PC-3 (cell line): ENCODE measurements around the gene STK36. TPM values are rescaled to one million over a fixed set of nuclear protein-coding genes. Genes with fewer than 3 reads are reported as not detected.

Experiments
- ATAC-seq: fragments of 200-7000 bp; cut with Tn5 transposase; 2 replicates; pipeline ENCODE4 v1.9.1; 2020; ENCODE audit warnings: mild to moderate bottlenecking, moderate library complexity
- BruUV-seq: library from RNA; stranded (reverse); fragments of 400-500 nt; replicated peaks from 2 replicates; lab custom pipeline; 2021; lab: Mats Ljungman, UMichigan
- CTCF ChIA-PET: fragments of 300-600 bp; sonication (Branson Sonifier 250); formaldehyde crosslinking; loops from one replicate; lab custom pipeline; 2022; ENCODE audit warnings: antibody characterized with exemption; lab: Charles Lee
- POLR2A ChIA-PET: fragments of 300-600 bp; sonication (Branson Sonifier 250); formaldehyde crosslinking; loops from one replicate; lab custom pipeline; 2022; ENCODE audit warnings: antibody characterized with exemption; ENCODE audit not compliant: unreplicated experiment; lab: Charles Lee
- DNase-seq: peaks from one replicate; pipeline ENCODE4 v3.0.0-alpha.2; 2015
- H2AFZ ChIP-seq: fragments of 300-600 bp; sonication (generic); 2 replicates; pipeline ENCODE4 v1.6.0; 2016; ENCODE audit warnings: antibody characterized with exemption, low read length
- H3F3A ChIP-seq: fragments of 300-600 bp; sonication (generic); one replicate; pipeline ENCODE4 v1.6.0; 2017; ENCODE audit warnings: antibody characterized with exemption, low read length, control low read depth, mild to moderate bottlenecking; ENCODE audit not compliant: unreplicated experiment
- H3K27ac ChIP-seq: fragments of 300-600 bp; sonication (generic); 2 replicates; pipeline ENCODE4 v1.5.1; 2016; ENCODE audit warnings: mild to moderate bottlenecking, low read length
- H3K27me3 ChIP-seq: fragments of 300-600 bp; sonication (generic); 2 replicates; pipeline ENCODE4 v1.6.1; 2016; ENCODE audit warnings: low read length, mixed read lengths
- H3K36me3 ChIP-seq: fragments of 300-600 bp; sonication (generic); 2 replicates; pipeline ENCODE4 v1.6.1; 2016; ENCODE audit warnings: low read depth, mixed run types, low read length, mixed read lengths
- H3K4me1 ChIP-seq: fragments of 300-600 bp; sonication (generic); 2 replicates; pipeline ENCODE4 v1.5.1; 2016; ENCODE audit warnings: low read length; ENCODE audit not compliant: insufficient read depth
- H3K4me2 ChIP-seq: fragments of 300-600 bp; sonication (generic); 2 replicates; pipeline ENCODE4 v1.6.0; 2016; ENCODE audit warnings: low read length
- H3K4me3 ChIP-seq: fragments of 300-600 bp; sonication (generic); 2 replicates; pipeline ENCODE4 v1.5.1; 2016; ENCODE audit warnings: mild to moderate bottlenecking, low read length, mixed read lengths
- H3K79me2 ChIP-seq: fragments of 300-600 bp; sonication (generic); 2 replicates; pipeline ENCODE4 v1.6.1; 2017; ENCODE audit warnings: low read length, mixed read lengths
- H3K9ac ChIP-seq: fragments of 300-600 bp; sonication (generic); 2 replicates; pipeline ENCODE4 v1.6.0; 2016; ENCODE audit warnings: mild to moderate bottlenecking, low read length
- H3K9me2 ChIP-seq: fragments of 300-600 bp; sonication (generic); replicated peaks from 2 replicates; pipeline ENCODE4 v1.6.1; 2016; ENCODE audit warnings: mixed run types, low read length, mixed read lengths
- H3K9me3 ChIP-seq: fragments of 300-600 bp; sonication (generic); 2 replicates; pipeline ENCODE4 v1.6.1; 2016; ENCODE audit warnings: low read length, mixed read lengths
- H4K20me1 ChIP-seq: fragments of 300-600 bp; sonication (generic); 2 replicates; pipeline ENCODE4 v1.6.1; 2016; ENCODE audit warnings: low read length, mixed read lengths
- CTCF ChIP-seq: fragments of 300-600 bp; sonication (generic); conservative IDR thresholded peaks from 2 replicates; pipeline ENCODE4 v1.5.1; 2017; ENCODE audit warnings: antibody characterized with exemption, low read depth, mild to moderate bottlenecking, low read length
- EZH2 ChIP-seq: fragments of 300-600 bp; sonication (generic); IDR thresholded peaks from one replicate; pipeline ENCODE4 v1.6.1; 2017; ENCODE audit warnings: antibody characterized with exemption, mild to moderate bottlenecking, low read length; ENCODE audit not compliant: unreplicated experiment
- EZH2phosphoT487 ChIP-seq: fragments of 300-600 bp; sonication (generic); IDR thresholded peaks from 2 replicates; pipeline ENCODE4 v1.6.1; 2018; ENCODE audit warnings: mild to moderate bottlenecking, antibody characterized with exemption, low read length, borderline replicate concordance
- intact Hi-C: fragments of 100-400 bp; cut with micrococcal nuclease; formaldehyde crosslinking; loops from 2 replicates; pipeline ENCODE4 v1.9.0; 2023
- total RNA-seq: library from RNA; depleted of rRNA; stranded (reverse); fragments of >200 nt; gene quantifications from 2 replicates; pipeline ENCODE4 v1.2.3, GENCODE V29; 2014

STK36 gene
- total RNA-seq, 1 experiment from 2014 or later: 32.9 TPM

GRCh38 chr2:218644721-218645120, 27.2 kb upstream of the STK36 start:
- ChIA-PET CTCF (no interaction called here), POLR2A (interaction anchor here (1.0 kb wide), 1 partner anchor 14 kb away, joined by 10 read pairs; the partner anchor contains the start of genes BCS1L and ZNF142)
- ATAC-seq (no peak), DNase-seq (no peak)
- Histone ChIP-seq H3K4me1 (peaks cover 31% of the 10 kb centered on the region), H3K27me3 (no peaks in the 10 kb centered on the region), H3K4me3 (no peak overlapping the region), H4K20me1 (no peaks in the 10 kb centered on the region), H2AFZ (no peak overlapping the region), H3K9me2 (no peaks in the 10 kb centered on the region), H3F3A (no peaks in the 10 kb centered on the region), H3K27ac (peak overlapping the region; percentile 97), H3K36me3 (peaks cover 71% of the 10 kb centered on the region), H3K9ac (peak overlapping the region; percentile 83), H3K79me2 (peaks cover 27% of the 10 kb centered on the region), H3K4me2 (peak overlapping the region; percentile 55), H3K9me3 (no peaks in the 10 kb centered on the region)
- intact Hi-C loops: loop anchor here (5.0 kb wide), 2 partner anchors 62 to 77 kb away; partner anchors contain the start of genes CNOT9 and USP37
- BruUV-seq: TSS peak; percentile 33
- TF ChIP-seq CTCF (0 out of 2 replicates have a peak, but pooled peaks have one; percentile 10), EZH2 (no peak)

GRCh38 chr2:218645126-218645525, 26.8 kb upstream of the STK36 start:
- ATAC-seq (peak; percentile 93), DNase-seq (peak; percentile 93)
- no peak for TF ChIP-seq EZH2
- TF ChIP-seq EZH2phosphoT487: no peak
- no peak for TF ChIP-seq CTCF
- no peak overlapping the region for H2AFZ ChIP-seq
- H3K36me3 ChIP-seq: peaks cover 68% of the 10 kb centered on the region
- H3K4me3 ChIP-seq: no peak overlapping the region
- H3K9me3 ChIP-seq: no peaks in the 10 kb centered on the region
- no peaks in the 10 kb centered on the region for H3F3A ChIP-seq
- intact Hi-C loops: loop anchor here (5.0 kb wide), 2 partner anchors 63 to 78 kb away; partner anchors contain the start of genes CNOT9 and USP37
- H3K27me3 ChIP-seq: no peaks in the 10 kb centered on the region
- ChIA-PET POLR2A (interaction anchor here (1.0 kb wide), 1 partner anchor 14 kb away, joined by 10 read pairs; the partner anchor contains the start of genes BCS1L and ZNF142), CTCF (interaction anchor here (0.6 kb wide), 1 partner anchor 116 kb away, joined by 9 read pairs; no protein-coding TSS in a partner anchor)
- H3K9me2 ChIP-seq: no peaks in the 10 kb centered on the region
- peak overlapping the region; percentile 97 for H3K27ac ChIP-seq
- no peaks in the 10 kb centered on the region for H4K20me1 ChIP-seq
- peaks cover 27% of the 10 kb centered on the region for H3K79me2 ChIP-seq
- peak overlapping the region; percentile 55 for H3K4me2 ChIP-seq
- peaks cover 31% of the 10 kb centered on the region for H3K4me1 ChIP-seq
- H3K9ac ChIP-seq: peak overlapping the region; percentile 83
- BruUV-seq: no TSS peak

GRCh38 chr2:218648088-218648786, 23.6 kb upstream of the STK36 start:
- no peak overlapping the region for H3K9ac ChIP-seq
- ChIA-PET POLR2A (interaction anchor here (0.7 kb wide), 1 partner anchor 40 kb away, joined by 5 read pairs; the partner anchor contains the start of gene PLCD4), CTCF (no interaction called here)
- no peak overlapping the region for H2AFZ ChIP-seq
- BruUV-seq: no TSS peak
- peaks cover 31% of the 10 kb centered on the region for H3K4me1 ChIP-seq
- peaks cover 63% of the 10 kb centered on the region for H3K36me3 ChIP-seq
- no peak overlapping the region for H3K4me3 ChIP-seq
- H3K4me2 ChIP-seq: no peak overlapping the region
- intact Hi-C loops: loop anchor here (1.0 to 5.0 kb wide), 3 partner anchors 66 to 242 kb away; partner anchors contain the start of genes CNOT9 and USP37
- no peak overlapping the region for H3K27ac ChIP-seq
- no peaks in the 10 kb centered on the region for H3K9me3 ChIP-seq
- no peaks in the 10 kb centered on the region for H3K27me3 ChIP-seq
- DNase-seq (peak; percentile 80), ATAC-seq (peak; percentile 54)
- H4K20me1 ChIP-seq: no peaks in the 10 kb centered on the region
- peaks cover 27% of the 10 kb centered on the region for H3K79me2 ChIP-seq
- H3K9me2 ChIP-seq: no peaks in the 10 kb centered on the region
- H3F3A ChIP-seq: no peaks in the 10 kb centered on the region
- TF ChIP-seq EZH2: no peak
- TF ChIP-seq EZH2phosphoT487: no peak
- peak; percentile 94 for TF ChIP-seq CTCF
